ENCODE data around the gene DNAJB13.
A peak's percentile ranks its signal among the peaks of the same experiment; 100 is the strongest.
"Not testable (repeated sequence)": the region's sequence is repeated elsewhere in the genome, so short reads cannot be mapped to it uniquely, and the experiment has no call there.

The DNAJB13 gene

DNA sequence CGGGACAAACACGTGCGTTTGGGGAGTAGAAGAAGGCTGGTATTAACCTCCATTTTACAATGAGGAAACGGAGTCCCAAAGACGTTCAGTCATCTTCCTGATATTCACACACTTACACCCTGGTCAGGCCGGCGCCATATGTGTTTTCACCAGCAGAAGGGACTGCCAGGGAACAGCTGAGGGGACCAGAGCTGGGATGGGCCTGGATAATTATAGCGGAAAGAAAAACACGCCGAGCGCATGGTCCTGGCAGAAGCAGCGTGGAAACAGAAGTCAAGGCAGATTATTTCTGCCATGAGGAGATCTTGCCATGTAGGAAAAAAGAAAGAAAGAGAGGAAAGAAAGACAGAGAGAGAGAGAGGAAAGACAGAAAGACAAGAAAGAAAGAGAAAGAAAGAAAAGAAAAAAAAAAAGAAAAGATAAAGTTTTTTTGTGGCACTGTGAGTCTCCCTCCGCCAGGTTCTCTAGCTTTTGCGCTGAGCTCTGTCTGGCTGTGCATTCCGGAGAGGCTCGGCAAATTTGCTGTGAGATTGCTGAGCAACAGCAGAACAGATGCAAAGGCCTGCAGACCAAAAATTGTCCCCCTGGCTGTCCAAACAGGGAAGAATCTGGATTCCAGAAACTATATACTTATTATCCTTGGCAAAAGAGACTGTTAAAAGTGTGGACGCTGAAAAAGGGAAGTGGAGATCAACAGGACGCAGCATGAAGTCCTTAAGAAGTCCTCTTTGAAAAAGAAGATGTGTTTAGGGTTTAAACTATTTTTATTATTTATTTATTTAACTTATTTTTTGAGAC lies 33.1 kb downstream of the DNAJB13 start:
- Histone ChIP-seq H3K4me3 (ENCODE audit: insufficient read depth, low read length, poor library complexity, severe bottlenecking) (peak overlapping the region; percentile 42), H3K79me2 (ENCODE audit: insufficient read depth, low read length) (peaks cover 22% of the 10 kb centered on the region), H3F3A (ENCODE audit: insufficient read depth) (peaks cover 11% of the 10 kb centered on the region), H2AFZ (ENCODE audit: low read depth, low read length, severe bottlenecking) (peak overlapping the region; percentile 58), H3K9me2 (replicated peaks; ENCODE audit: insufficient read depth, low read length) (no peaks in the 10 kb centered on the region), H3K27ac (ENCODE audit: low read depth, low read length) (peak overlapping the region; percentile 81), H3K27me3 (ENCODE audit: low read length) (no peaks in the 10 kb centered on the region), H3K9me3 (ENCODE audit: insufficient read depth, low read length) (no peaks in the 10 kb centered on the region), H3K36me3 (ENCODE audit: low read length) (peaks cover 6% of the 10 kb centered on the region), H4K20me1 (ENCODE audit: low read depth, low read length) (no peaks in the 10 kb centered on the region), H3K4me2 (ENCODE audit: low read depth, low read length, poor library complexity, severe bottlenecking) (peak overlapping the region; percentile 71), H3K9ac (ENCODE audit: low read length) (peak overlapping the region; percentile 95)
- no peak for TF ChIP-seq EZH2phosphoT487 (conservative IDR thresholded peaks at IDR 0.05; ENCODE audit: low read length)
- no peak for TF ChIP-seq CTCF (IDR thresholded peaks at IDR 0.05; ENCODE audit: insufficient read depth, low read length, poor library complexity, severe bottlenecking)

DNA sequence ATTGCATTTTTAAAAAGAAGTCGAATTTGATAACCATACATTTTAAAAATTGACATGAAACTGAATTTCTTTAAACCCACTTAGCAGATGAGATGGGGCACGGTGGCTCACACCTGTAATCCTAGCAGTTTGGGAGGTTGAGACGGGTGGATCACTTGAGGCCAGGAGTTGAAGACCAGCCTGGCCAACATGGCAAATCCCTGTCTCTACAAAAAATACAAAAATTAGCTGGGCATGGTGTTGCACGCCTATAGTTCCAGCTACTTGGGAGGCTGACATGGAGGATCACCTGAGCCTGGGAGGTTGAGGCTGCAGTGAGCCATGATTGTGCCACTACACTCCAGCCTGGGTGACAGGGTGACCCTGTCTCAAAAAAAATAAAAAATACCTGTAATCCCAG lies 34.8 kb downstream of the DNAJB13 start:
- H3F3A ChIP-seq (ENCODE audit: insufficient read depth), result peaks cover 11% of the 10 kb centered on the region
- H3K27ac ChIP-seq (ENCODE audit: low read depth, low read length), result not testable (repeated sequence)

GRCh38 chr11:73988227-73988626 lies 37.4 kb downstream of the DNAJB13 start:
- H3K9me2 ChIP-seq (replicated peaks; ENCODE audit: insufficient read depth, low read length), result no peaks in the 10 kb centered on the region
- no peaks in the 10 kb centered on the region for H3K9me3 ChIP-seq (ENCODE audit: insufficient read depth, low read length)
- TF ChIP-seq EZH2phosphoT487 (conservative IDR thresholded peaks at IDR 0.05; ENCODE audit: low read length) (no peak), CTCF (IDR thresholded peaks at IDR 0.05; ENCODE audit: insufficient read depth, low read length, poor library complexity, severe bottlenecking) (no peak)
- H3K27ac ChIP-seq (ENCODE audit: low read depth, low read length), result no peak overlapping the region
- no peak overlapping the region for H3K9ac ChIP-seq (ENCODE audit: low read length)
- H3K4me2 ChIP-seq (ENCODE audit: low read depth, low read length, poor library complexity, severe bottlenecking), result no peak overlapping the region
- no peaks in the 10 kb centered on the region for H3K79me2 ChIP-seq (ENCODE audit: insufficient read depth, low read length)
- H2AFZ ChIP-seq (ENCODE audit: low read depth, low read length, severe bottlenecking), result no peak overlapping the region
- H3F3A ChIP-seq (ENCODE audit: insufficient read depth), result 0 out of 2 replicates have a peak, but pooled peaks cover 3% of the 10 kb centered on the region
- H4K20me1 ChIP-seq (ENCODE audit: low read depth, low read length), result no peaks in the 10 kb centered on the region
- H3K4me3 ChIP-seq (ENCODE audit: insufficient read depth, low read length, poor library complexity, severe bottlenecking), result no peak overlapping the region
- no peaks in the 10 kb centered on the region for H3K27me3 ChIP-seq (ENCODE audit: low read length)
- no peaks in the 10 kb centered on the region for H3K36me3 ChIP-seq (ENCODE audit: low read length)

More for the DNA sequence above, 34.8 kb downstream of the DNAJB13 start:
- not testable (repeated sequence) for H2AFZ ChIP-seq (ENCODE audit: low read depth, low read length, severe bottlenecking); H3K9me2 ChIP-seq (replicated peaks; ENCODE audit: insufficient read depth, low read length); H3K9ac ChIP-seq (ENCODE audit: low read length); H3K4me3 ChIP-seq (ENCODE audit: insufficient read depth, low read length, poor library complexity, severe bottlenecking); H3K4me2 ChIP-seq (ENCODE audit: low read depth, low read length, poor library complexity, severe bottlenecking); H4K20me1 ChIP-seq (ENCODE audit: low read depth, low read length); H3K27me3 ChIP-seq (ENCODE audit: low read length); H3K36me3 ChIP-seq (ENCODE audit: low read length); H3K9me3 ChIP-seq (ENCODE audit: insufficient read depth, low read length)
- H3K79me2 ChIP-seq (ENCODE audit: insufficient read depth, low read length), result peaks cover 19% of the 10 kb centered on the region

GRCh38 chr11:73989156-73989555 lies 38.3 kb downstream of the DNAJB13 start:
- Histone ChIP-seq H3K27ac (ENCODE audit: low read depth, low read length) (no peak overlapping the region), H3K79me2 (ENCODE audit: insufficient read depth, low read length) (no peaks in the 10 kb centered on the region), H3K4me2 (ENCODE audit: low read depth, low read length, poor library complexity, severe bottlenecking) (no peak overlapping the region)

More at GRCh38 chr11:73989156-73989555, 38.3 kb downstream of the DNAJB13 start:
- no peak overlapping the region for H3K9ac ChIP-seq (ENCODE audit: low read length)
- H2AFZ ChIP-seq (ENCODE audit: low read depth, low read length, severe bottlenecking), result no peak overlapping the region
- no peaks in the 10 kb centered on the region for H3K9me3 ChIP-seq (ENCODE audit: insufficient read depth, low read length)
- 0 out of 2 replicates have a peak, but pooled peaks cover 3% of the 10 kb centered on the region for H3F3A ChIP-seq (ENCODE audit: insufficient read depth)
- no peaks in the 10 kb centered on the region for H3K27me3 ChIP-seq (ENCODE audit: low read length)
- TF ChIP-seq EZH2phosphoT487 (conservative IDR thresholded peaks at IDR 0.05; ENCODE audit: low read length) (no peak), CTCF (IDR thresholded peaks at IDR 0.05; ENCODE audit: insufficient read depth, low read length, poor library complexity, severe bottlenecking) (no peak)
- no peaks in the 10 kb centered on the region for H3K36me3 ChIP-seq (ENCODE audit: low read length)
- no peak overlapping the region for H3K4me3 ChIP-seq (ENCODE audit: insufficient read depth, low read length, poor library complexity, severe bottlenecking)
- no peaks in the 10 kb centered on the region for H4K20me1 ChIP-seq (ENCODE audit: low read depth, low read length)
- H3K9me2 ChIP-seq (replicated peaks; ENCODE audit: insufficient read depth, low read length), result no peaks in the 10 kb centered on the region

Measured in SU-DHL-6 (cell line).